Measurements from ENCODE around the gene CNOT10. TPM values are rescaled to one million over a fixed set of nuclear protein-coding genes. Genes with fewer than 3 reads are reported as not detected.

CNOT10 gene
- 15.2 TPM for polyA plus RNA-seq (2013, experiment 1 of 2)
- 14.5 TPM for polyA plus RNA-seq (2013, experiment 2 of 2)

GRCh38 chr3:32684800-32685542, at the start of gene CNOT10:
CNOT10 (plus strand) TSS chr3:32685188; CDS start chr3:32685461, 273 bp downstream.
- Histone ChIP-seq H3K27me3 (ENCODE audit: control insufficient read depth in 1 of 2, insufficient read depth in 1 of 2, low read length in 2 of 2) (no peaks in the 10 kb centered on the region), H3K36me3 (ENCODE audit: control insufficient read depth in 1 of 2, insufficient read depth in 2 of 2, low read depth in 1 of 2, low read length in 2 of 2) (peaks cover 0 to 4% of the 10 kb centered on the region in 2 experiments), H3K9me3 (ENCODE audit: control insufficient read depth, low read length) (no peaks in the 10 kb centered on the region), H2BK5ac (ENCODE audit: low read depth, low read length, poor library complexity, severe bottlenecking) (peak within 1 kb of the TSS; percentile 21), H3K9ac (ENCODE audit: low read length) (peak within 1 kb of the TSS; percentile 95), H2BK15ac (ENCODE audit: low read depth, poor library complexity, severe bottlenecking) (peak within 1 kb of the TSS; percentile 78), H3K14ac (ENCODE audit: low read length in 2 of 2) (peak within 1 kb of the TSS in 1 of 2 experiments; percentile 5), H2AK5ac (ENCODE audit: low read length, severe bottlenecking) (no peak within 1 kb of the TSS), H3K4ac (ENCODE audit: low read depth in 1 of 2, low read length in 2 of 2) (peak within 1 kb of the TSS in 1 of 2 experiments; percentile 65), H3K27ac (ENCODE audit: low read length, poor library complexity, severe bottlenecking) (peak within 1 kb of the TSS; percentile 24), H3K4me2 (ENCODE audit: low read length, poor library complexity, severe bottlenecking) (peak within 1 kb of the TSS; percentile 70), H2BK120ac (ENCODE audit: low read depth, low read length) (peak within 1 kb of the TSS; percentile 42), H3K23ac (ENCODE audit: low read length in 2 of 2) (no peak within 1 kb of the TSS), H4K91ac (ENCODE audit: low read length) (peak within 1 kb of the TSS; percentile 74), H4K8ac (ENCODE audit: low read length) (peak within 1 kb of the TSS; percentile 73), H3K18ac (ENCODE audit: low read depth in 1 of 2, low read length in 2 of 2) (peak within 1 kb of the TSS in 1 of 2 experiments; percentile 48), H2BK12ac (ENCODE audit: low read length in 2 of 2) (no peak within 1 kb of the TSS), H2AFZ (ENCODE audit: low read depth, low read length) (peak within 1 kb of the TSS; percentile 66), H3K79me1 (replicated peaks; ENCODE audit: low read length, poor library complexity, severe bottlenecking) (peaks cover 9% of the 10 kb centered on the region), H3K4me1 (ENCODE audit: control insufficient read depth, insufficient read depth, low read depth, low read length) (no peaks in the 10 kb centered on the region), H3K4me3 (ENCODE audit: insufficient read depth in 1 of 2, low read depth in 1 of 2, low read length in 2 of 2) (peak within 1 kb of the TSS; percentile 84 to 95)
- DNase-seq = peak; percentile 96
- WGBS = under 1% methylated on average over 47 of the region's 60 CpGs

- Histone ChIP-seq H3K4me3 (ENCODE audit: insufficient read depth in 1 of 2, low read depth in 1 of 2, low read length in 2 of 2) (no peak overlapping the region), H3K23ac (ENCODE audit: low read length in 2 of 2) (no peak overlapping the region), H2BK120ac (ENCODE audit: low read depth, low read length) (no peak overlapping the region), H3K9me3 (ENCODE audit: control insufficient read depth, low read length) (no peaks in the 10 kb centered on the region), H3K9ac (ENCODE audit: low read length) (no peak overlapping the region), H4K91ac (ENCODE audit: low read length) (no peak overlapping the region), H3K4me1 (ENCODE audit: control insufficient read depth, insufficient read depth, low read depth, low read length) (no peaks in the 10 kb centered on the region), H2BK15ac (ENCODE audit: low read depth, poor library complexity, severe bottlenecking) (no peak overlapping the region), H3K18ac (ENCODE audit: low read depth in 1 of 2, low read length in 2 of 2) (no peak overlapping the region), H3K27ac (ENCODE audit: low read length, poor library complexity, severe bottlenecking) (no peak overlapping the region), H2AK5ac (ENCODE audit: low read length, severe bottlenecking) (no peak overlapping the region), H3K4me2 (ENCODE audit: low read length, poor library complexity, severe bottlenecking) (no peak overlapping the region), H2BK5ac (ENCODE audit: low read depth, low read length, poor library complexity, severe bottlenecking) (no peak overlapping the region), H2BK12ac (ENCODE audit: low read length in 2 of 2) (no peak overlapping the region), H3K4ac (ENCODE audit: low read depth in 1 of 2, low read length in 2 of 2) (no peak overlapping the region), H3K36me3 (ENCODE audit: control insufficient read depth in 1 of 2, insufficient read depth in 2 of 2, low read depth in 1 of 2, low read length in 2 of 2) (no peaks in the 10 kb centered on the region), H4K8ac (ENCODE audit: low read length) (no peak overlapping the region), H2AFZ (ENCODE audit: low read depth, low read length) (no peak overlapping the region), H3K79me1 (replicated peaks; ENCODE audit: low read length, poor library complexity, severe bottlenecking) (no peaks in the 10 kb centered on the region), H3K27me3 (ENCODE audit: control insufficient read depth in 1 of 2, insufficient read depth in 1 of 2, low read length in 2 of 2) (peaks cover 6 to 8% of the 10 kb centered on the region in 2 experiments), H3K14ac (ENCODE audit: low read length in 2 of 2) (no peak overlapping the region)
- WGBS = 75% methylated on average over 2 of the region's 3 CpGs
- DNase-seq = no peak
These were observed 44.0 kb upstream of the CNOT10 start for GRCh38 chr3:32640939-32641338.

- Histone ChIP-seq H3K36me3 (ENCODE audit: control insufficient read depth in 1 of 2, insufficient read depth in 2 of 2, low read depth in 1 of 2, low read length in 2 of 2) (no peaks in the 10 kb centered on the region), H3K27ac (ENCODE audit: low read length, poor library complexity, severe bottlenecking) (no peak overlapping the region), H3K9me3 (ENCODE audit: control insufficient read depth, low read length) (no peaks in the 10 kb centered on the region), H2AFZ (ENCODE audit: low read depth, low read length) (no peak overlapping the region), H3K4me2 (ENCODE audit: low read length, poor library complexity, severe bottlenecking) (no peak overlapping the region), H3K23ac (ENCODE audit: low read length in 2 of 2) (no peak overlapping the region), H3K9ac (ENCODE audit: low read length) (no peak overlapping the region), H4K8ac (ENCODE audit: low read length) (no peak overlapping the region), H3K27me3 (ENCODE audit: control insufficient read depth in 1 of 2, insufficient read depth in 1 of 2, low read length in 2 of 2) (peaks cover 3 to 8% of the 10 kb centered on the region in 2 experiments), H3K79me1 (replicated peaks; ENCODE audit: low read length, poor library complexity, severe bottlenecking) (no peaks in the 10 kb centered on the region), H3K18ac (ENCODE audit: low read depth in 1 of 2, low read length in 2 of 2) (no peak overlapping the region), H3K4me3 (ENCODE audit: insufficient read depth in 1 of 2, low read depth in 1 of 2, low read length in 2 of 2) (no peak overlapping the region), H3K4ac (ENCODE audit: low read depth in 1 of 2, low read length in 2 of 2) (no peak overlapping the region), H2AK5ac (ENCODE audit: low read length, severe bottlenecking) (no peak overlapping the region), H2BK120ac (ENCODE audit: low read depth, low read length) (no peak overlapping the region), H3K4me1 (ENCODE audit: control insufficient read depth, insufficient read depth, low read depth, low read length) (no peaks in the 10 kb centered on the region), H2BK5ac (ENCODE audit: low read depth, low read length, poor library complexity, severe bottlenecking) (no peak overlapping the region), H4K91ac (ENCODE audit: low read length) (no peak overlapping the region), H2BK12ac (ENCODE audit: low read length in 2 of 2) (no peak overlapping the region), H3K14ac (ENCODE audit: low read length in 2 of 2) (no peak overlapping the region), H2BK15ac (ENCODE audit: low read depth, poor library complexity, severe bottlenecking) (no peak overlapping the region)
- no peak for DNase-seq
- WGBS = 94% methylated on average over 4 of the region's 4 CpGs
These were observed 43.6 kb upstream of the CNOT10 start for GRCh38 chr3:32641356-32641755.

- Histone ChIP-seq H3K27ac (ENCODE audit: low read length, poor library complexity, severe bottlenecking) (no peak overlapping the region), H3K4ac (ENCODE audit: low read depth in 1 of 2, low read length in 2 of 2) (no peak overlapping the region), H2BK5ac (ENCODE audit: low read depth, low read length, poor library complexity, severe bottlenecking) (no peak overlapping the region), H4K91ac (ENCODE audit: low read length) (no peak overlapping the region), H3K23ac (ENCODE audit: low read length in 2 of 2) (no peak overlapping the region), H3K18ac (ENCODE audit: low read depth in 1 of 2, low read length in 2 of 2) (no peak overlapping the region), H3K9ac (ENCODE audit: low read length) (no peak overlapping the region), H3K36me3 (ENCODE audit: control insufficient read depth in 1 of 2, insufficient read depth in 2 of 2, low read depth in 1 of 2, low read length in 2 of 2) (no peaks in the 10 kb centered on the region), H2BK15ac (ENCODE audit: low read depth, poor library complexity, severe bottlenecking) (no peak overlapping the region), H4K8ac (ENCODE audit: low read length) (no peak overlapping the region), H3K9me3 (ENCODE audit: control insufficient read depth, low read length) (no peaks in the 10 kb centered on the region), H3K4me2 (ENCODE audit: low read length, poor library complexity, severe bottlenecking) (no peak overlapping the region), H3K4me3 (ENCODE audit: insufficient read depth in 1 of 2, low read depth in 1 of 2, low read length in 2 of 2) (no peak overlapping the region), H2BK12ac (ENCODE audit: low read length in 2 of 2) (no peak overlapping the region), H2AK5ac (ENCODE audit: low read length, severe bottlenecking) (no peak overlapping the region), H2AFZ (ENCODE audit: low read depth, low read length) (no peak overlapping the region), H3K79me1 (replicated peaks; ENCODE audit: low read length, poor library complexity, severe bottlenecking) (no peaks in the 10 kb centered on the region), H2BK120ac (ENCODE audit: low read depth, low read length) (no peak overlapping the region), H3K27me3 (ENCODE audit: control insufficient read depth in 1 of 2, insufficient read depth in 1 of 2, low read length in 2 of 2) (peaks cover 0 to 8% of the 10 kb centered on the region in 2 experiments), H3K14ac (ENCODE audit: low read length in 2 of 2) (no peak overlapping the region), H3K4me1 (ENCODE audit: control insufficient read depth, insufficient read depth, low read depth, low read length) (no peaks in the 10 kb centered on the region)
- 93% methylated on average over 4 of the region's 4 CpGs for WGBS
- DNase-seq = no peak
These were observed 41.6 kb upstream of the CNOT10 start for GRCh38 chr3:32643354-32643753.
